C4-2B (cell line): ENCODE data around the gene MINDY4B.

Source experiments
- ZFX ChIP-seq: fragments of 450-650 bp; IDR thresholded peaks from 2 replicates; pipeline ENCODE4 v1.6.1; 2017
- TF ChIP-seq, protein P1 (sequence below): fragments of 450-650 bp; conservative IDR thresholded peaks from 2 replicates; pipeline ENCODE4 v1.5.1; 2017; ENCODE audit warnings: mild to moderate bottlenecking

DNA sequence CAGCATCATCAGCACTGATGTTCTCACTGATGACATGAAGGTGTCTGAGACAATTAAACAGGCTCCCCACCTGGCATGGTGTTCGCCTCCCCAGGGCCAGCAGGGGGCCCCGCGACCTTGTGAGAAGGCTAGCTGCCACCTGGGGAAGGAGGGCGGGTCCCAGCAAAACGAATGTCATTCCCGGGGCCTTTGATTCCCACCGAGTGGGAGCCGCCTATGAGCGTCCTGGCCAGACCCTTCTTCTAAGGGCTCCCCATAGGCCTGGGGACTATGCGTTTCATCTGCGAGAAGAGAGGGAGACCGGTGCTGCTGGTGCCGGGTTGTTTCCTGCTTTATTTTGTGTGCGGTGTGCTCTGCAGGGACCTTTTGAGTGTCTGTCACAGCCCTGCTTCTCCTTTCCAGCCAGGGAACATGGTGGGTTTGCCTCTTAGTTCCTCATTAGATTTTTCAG is 20.5 kb upstream of the MINDY4B start:
- TF ChIP-seq, protein P1, sequence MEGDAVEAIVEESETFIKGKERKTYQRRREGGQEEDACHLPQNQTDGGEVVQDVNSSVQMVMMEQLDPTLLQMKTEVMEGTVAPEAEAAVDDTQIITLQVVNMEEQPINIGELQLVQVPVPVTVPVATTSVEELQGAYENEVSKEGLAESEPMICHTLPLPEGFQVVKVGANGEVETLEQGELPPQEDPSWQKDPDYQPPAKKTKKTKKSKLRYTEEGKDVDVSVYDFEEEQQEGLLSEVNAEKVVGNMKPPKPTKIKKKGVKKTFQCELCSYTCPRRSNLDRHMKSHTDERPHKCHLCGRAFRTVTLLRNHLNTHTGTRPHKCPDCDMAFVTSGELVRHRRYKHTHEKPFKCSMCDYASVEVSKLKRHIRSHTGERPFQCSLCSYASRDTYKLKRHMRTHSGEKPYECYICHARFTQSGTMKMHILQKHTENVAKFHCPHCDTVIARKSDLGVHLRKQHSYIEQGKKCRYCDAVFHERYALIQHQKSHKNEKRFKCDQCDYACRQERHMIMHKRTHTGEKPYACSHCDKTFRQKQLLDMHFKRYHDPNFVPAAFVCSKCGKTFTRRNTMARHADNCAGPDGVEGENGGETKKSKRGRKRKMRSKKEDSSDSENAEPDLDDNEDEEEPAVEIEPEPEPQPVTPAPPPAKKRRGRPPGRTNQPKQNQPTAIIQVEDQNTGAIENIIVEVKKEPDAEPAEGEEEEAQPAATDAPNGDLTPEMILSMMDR: peak; percentile 93
- no peak for TF ChIP-seq ZFX
